ENCODE measurements around the gene POU3F3.

The POU3F3 gene

DNA sequence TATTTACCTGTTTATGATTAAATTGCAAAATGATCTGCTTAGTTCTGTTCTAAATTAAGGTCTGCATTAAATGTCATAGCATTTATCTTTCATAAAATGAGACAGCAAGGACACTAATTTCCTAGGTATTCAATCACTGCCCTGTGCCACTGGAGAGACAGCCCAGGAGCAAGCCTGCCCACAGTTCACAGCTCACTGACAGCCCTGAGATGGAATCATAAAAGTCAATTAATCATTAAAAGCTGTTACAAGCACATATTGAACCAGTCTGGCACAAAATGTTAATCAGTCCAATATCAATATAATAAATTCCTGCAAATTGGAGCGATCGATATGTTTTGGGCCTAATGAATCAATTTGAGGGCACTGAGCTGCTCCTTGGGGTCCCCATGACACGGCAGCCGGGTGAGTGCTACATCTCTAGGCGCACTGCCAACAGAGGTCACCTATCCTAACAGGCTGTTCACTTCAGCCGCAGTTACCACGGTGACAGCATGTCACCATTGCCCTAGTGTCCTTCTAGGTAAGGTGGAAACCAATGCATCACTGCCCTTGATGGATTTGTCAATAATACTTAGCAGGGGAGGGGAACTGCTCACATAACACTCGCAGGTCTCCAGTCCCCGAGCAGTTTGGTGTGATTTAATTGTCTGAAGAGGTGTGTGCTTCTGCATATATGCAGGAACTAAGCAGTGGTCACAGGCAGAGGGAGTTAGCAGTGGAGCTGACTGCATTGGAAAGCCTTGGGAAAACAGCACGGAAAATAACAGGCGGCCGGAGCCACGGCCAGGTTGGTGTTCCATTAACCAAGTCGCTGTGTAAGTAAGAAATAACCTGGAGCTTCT, 47.3 kb downstream of the POU3F3 start:
- no peak for DNase-seq (ENCODE audit: low read depth, low spot score)

GRCh38 chr2:104902317-104902716, 48.4 kb downstream of the POU3F3 start:
- no peak for DNase-seq (ENCODE audit: low read depth, low spot score)

More for the DNA sequence above, 47.3 kb downstream of the POU3F3 start:
- no peak overlapping the region for H3K27ac ChIP-seq

More at GRCh38 chr2:104902317-104902716, 48.4 kb downstream of the POU3F3 start:
- H3K27ac ChIP-seq = no peak overlapping the region
